Kidney (tissue), 14 donors: ENCODE measurements around the gene PLPPR5. TPM values are rescaled to one million over a fixed set of nuclear protein-coding genes. Genes with fewer than 3 reads are reported as not detected.

Source experiments
- DNase-seq, 5 donors: peaks; one replicate each; pipeline ENCODE4 v3.0.0-alpha.2; 2013 to 2020
- FAIRE-seq: peaks from 2 replicates; lab custom pipeline; 2012; peaks lifted over from hg19 to GRCh38; lab: Jason Lieb, UNC
- H3K27ac ChIP-seq, 2 donors: one replicate each; pipeline ENCODE4 v1.7.0; 2013; ENCODE audit warnings: low read depth in 2 of 2, low read length in 2 of 2, inconsistent platforms in 1 of 2
- H3K27me3 ChIP-seq: one replicate; pipeline ENCODE4 v1.7.1; 2013; ENCODE audit warnings: low read length, inconsistent platforms; ENCODE audit not compliant: control insufficient read depth, insufficient read depth
- H3K36me3 ChIP-seq, 3 donors: one replicate each; pipeline versions ENCODE4 v1.7.0 to v1.7.1; 2013; ENCODE audit warnings: low read length in 3 of 3, control low read depth in 1 of 3, inconsistent platforms in 1 of 3; ENCODE audit not compliant: insufficient read depth in 3 of 3, control insufficient read depth in 2 of 3
- H3K4me1 ChIP-seq, 3 donors: one replicate each; pipeline versions ENCODE4 v1.7.0 to v1.7.1; 2013; ENCODE audit warnings: low read length in 3 of 3, inconsistent platforms in 1 of 3, low read depth in 1 of 3; ENCODE audit not compliant: control insufficient read depth in 2 of 3, insufficient read depth in 2 of 3
- H3K4me3 ChIP-seq, 3 donors: one replicate each; pipeline versions ENCODE4 v1.7.0 to v1.8.1; 2013; ENCODE audit warnings: low read length in 3 of 3, control low read depth in 1 of 3, inconsistent platforms in 1 of 3
- H3K9ac ChIP-seq, 3 donors: one replicate each; pipeline versions ENCODE4 v1.7.0 to v1.7.1; 2013; ENCODE audit warnings: low read length in 3 of 3, control low read depth in 1 of 3, inconsistent platforms in 1 of 3
- H3K9me3 ChIP-seq, 3 donors: one replicate each; pipeline versions ENCODE4 v1.7.0 to v1.7.1; 2013; ENCODE audit warnings: low read length in 3 of 3, control low read depth in 1 of 3, inconsistent platforms in 1 of 3; ENCODE audit not compliant: control insufficient read depth in 2 of 3, insufficient read depth in 1 of 3
- intact Hi-C: fragments of 100-400 bp; cut with DNase I; formaldehyde crosslinking; loops from one replicate; pipeline ENCODE4 v1.11.1; 2022
- polyA plus RNA-seq: library from polyadenylated mRNA; stranded (reverse); fragments of 350-450 nt; fragmentation: Illumina TruSeq; extraction: RNeasy Lipid Tissue Mini Kit (QIAGEN cat#74804); gene quantifications from one replicate; pipeline ENCODE4 v1.2.3, GENCODE V29; 2014; ENCODE audit warnings: low read depth, low replicate concordance; ENCODE audit not compliant: insufficient read depth
- total RNA-seq: library from RNA; stranded (reverse); fragmentation: NEBNext Ultra II Directional; extraction: Animal tissue kit (Norgen Biotek cat#: 25700); gene quantifications from one replicate; pipeline ENCODE4 v1.2.1, GENCODE V29; 2021
- TF ChIP-seq, protein P1 (sequence below): IDR thresholded peaks from 3 replicates; pipeline ENCODE4 v1.5.1; 2012; ENCODE audit warnings: mild to moderate bottlenecking, moderate library complexity, borderline replicate concordance; ENCODE audit not compliant: insufficient read depth; ENCODE audit errors: extremely low read depth
- donor health status: control.
- donor health status: control.
- donor health status: control.
- donor health status: control.
- donor health status: control.
- donor health status: DM: yes; HTN: yes; CAD: no.
- donor health status: Normal renal cell carcinoma (clear cell type).

PLPPR5 gene
- total and polyA plus RNA-seq, 2 donors from 2014 or later = 0.09 TPM; not detected in 1

DNA sequence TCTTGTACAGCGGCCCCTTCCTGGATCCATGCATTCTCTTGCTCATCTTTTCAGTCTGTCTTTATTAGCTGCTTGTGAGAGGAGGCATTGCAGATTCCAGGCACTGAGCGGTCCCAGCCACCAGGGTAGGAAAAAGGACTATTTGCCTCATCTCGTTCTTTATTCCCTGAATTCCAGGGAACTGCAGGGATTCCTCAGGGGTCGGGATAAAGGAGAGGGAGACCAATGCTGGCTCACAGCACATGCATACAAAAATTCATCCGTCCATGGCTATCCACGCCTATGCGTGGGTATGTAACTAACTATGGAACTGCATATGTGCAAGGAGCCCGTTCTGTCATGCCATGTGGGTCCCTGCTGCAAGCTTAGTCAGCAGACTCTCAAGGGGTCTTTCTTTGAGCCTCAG, 879 bp upstream of the PLPPR5 start:
- TF ChIP-seq, protein P1, sequence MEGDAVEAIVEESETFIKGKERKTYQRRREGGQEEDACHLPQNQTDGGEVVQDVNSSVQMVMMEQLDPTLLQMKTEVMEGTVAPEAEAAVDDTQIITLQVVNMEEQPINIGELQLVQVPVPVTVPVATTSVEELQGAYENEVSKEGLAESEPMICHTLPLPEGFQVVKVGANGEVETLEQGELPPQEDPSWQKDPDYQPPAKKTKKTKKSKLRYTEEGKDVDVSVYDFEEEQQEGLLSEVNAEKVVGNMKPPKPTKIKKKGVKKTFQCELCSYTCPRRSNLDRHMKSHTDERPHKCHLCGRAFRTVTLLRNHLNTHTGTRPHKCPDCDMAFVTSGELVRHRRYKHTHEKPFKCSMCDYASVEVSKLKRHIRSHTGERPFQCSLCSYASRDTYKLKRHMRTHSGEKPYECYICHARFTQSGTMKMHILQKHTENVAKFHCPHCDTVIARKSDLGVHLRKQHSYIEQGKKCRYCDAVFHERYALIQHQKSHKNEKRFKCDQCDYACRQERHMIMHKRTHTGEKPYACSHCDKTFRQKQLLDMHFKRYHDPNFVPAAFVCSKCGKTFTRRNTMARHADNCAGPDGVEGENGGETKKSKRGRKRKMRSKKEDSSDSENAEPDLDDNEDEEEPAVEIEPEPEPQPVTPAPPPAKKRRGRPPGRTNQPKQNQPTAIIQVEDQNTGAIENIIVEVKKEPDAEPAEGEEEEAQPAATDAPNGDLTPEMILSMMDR = no peak
- Histone ChIP-seq H3K9ac (no peak overlapping the region), H3K36me3 (no peaks in the 10 kb centered on the region), H3K27ac (no peak overlapping the region), H3K27me3 (peaks cover 9% of the 10 kb centered on the region), H3K4me3 (no peak overlapping the region), H3K9me3 (no peaks in the 10 kb centered on the region), H3K4me1 (peaks cover 0 to 5% (median 0%) of the 10 kb centered on the region in 3 donors)
- FAIRE-seq (no peak), DNase-seq (peak in 3 of 5 donors; percentile 14 to 28 (median 20))
- intact Hi-C loops = no loop called here

DNA sequence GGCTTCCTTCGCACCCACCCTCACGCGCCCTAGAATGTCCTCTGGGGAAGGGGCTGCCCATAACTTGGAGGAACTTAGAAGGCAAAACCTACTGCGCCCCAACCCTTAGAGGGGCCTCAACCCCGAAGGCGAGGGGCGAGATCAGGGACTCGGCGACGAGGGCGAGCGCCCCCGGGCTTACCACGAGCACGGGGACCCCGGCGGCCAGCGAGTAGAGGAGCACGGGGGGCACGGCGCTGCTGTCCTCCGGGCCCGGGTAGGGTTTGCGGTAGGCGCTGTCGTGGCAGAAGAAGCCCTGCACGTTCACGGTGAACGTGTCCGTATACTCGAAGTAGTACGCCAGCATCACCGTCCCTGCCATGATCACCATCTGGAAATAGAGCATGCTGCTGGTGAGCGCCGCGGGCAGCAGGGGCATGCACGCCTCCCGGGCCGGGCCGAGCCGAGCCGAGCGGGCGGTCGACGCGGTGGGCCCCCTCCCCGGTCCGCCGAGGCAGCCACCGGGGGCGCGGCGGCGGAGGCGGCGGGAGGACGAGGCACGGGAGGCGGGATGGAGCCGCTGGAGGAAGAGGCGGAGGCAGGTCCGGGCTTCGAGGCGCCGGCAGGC, 304 bp downstream of the PLPPR5 start:
- peaks cover 0 to 5% (median 0%) of the 10 kb centered on the region in 3 donors for H3K4me1 ChIP-seq
- peak overlapping the region in 1 of 3 donors; percentile 54 for H3K4me3 ChIP-seq
- FAIRE-seq = no peak
- intact Hi-C loops = no loop called here
- peaks cover 9% of the 10 kb centered on the region for H3K27me3 ChIP-seq
- no peak overlapping the region for H3K9ac ChIP-seq
- peak; percentile 27 to 59 (median 48) for DNase-seq
- H3K36me3 ChIP-seq = no peaks in the 10 kb centered on the region
- TF ChIP-seq, protein P1 = no peak
- H3K27ac ChIP-seq = no peak overlapping the region
- no peaks in the 10 kb centered on the region for H3K9me3 ChIP-seq

DNA sequence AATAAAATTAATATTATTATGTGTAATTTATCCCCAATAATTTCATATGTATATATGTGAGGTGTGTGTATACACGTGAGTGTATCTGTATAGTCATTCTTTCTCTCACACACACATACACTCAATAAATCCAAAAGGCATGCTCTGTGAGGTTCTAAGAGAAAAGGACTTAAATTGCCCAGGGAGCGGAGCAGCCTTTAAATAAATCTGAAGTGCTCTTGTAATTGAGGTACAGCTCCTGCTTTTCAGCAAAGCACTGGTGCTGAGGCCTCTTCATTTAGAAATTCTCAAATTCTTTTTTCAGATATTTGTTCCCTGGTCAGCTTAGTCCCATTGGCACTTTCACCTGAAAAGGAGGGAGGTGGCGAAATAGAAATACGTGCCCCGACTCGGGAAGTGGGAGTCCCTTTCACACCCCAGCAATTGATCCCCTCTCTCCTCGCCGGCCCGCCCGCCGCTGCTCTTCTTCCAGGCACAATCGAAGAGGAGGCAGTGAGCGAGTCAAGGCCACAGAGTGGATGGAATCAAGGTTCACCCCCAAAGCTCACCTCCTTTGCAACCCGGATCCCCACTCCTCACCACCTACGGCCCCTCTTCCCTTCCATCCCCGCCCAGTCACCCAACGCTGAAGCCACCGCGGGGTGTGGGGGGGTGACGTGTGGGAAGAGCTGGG, 944 bp downstream of the PLPPR5 start:
- Histone ChIP-seq H3K4me3 (no peak overlapping the region), H3K36me3 (no peaks in the 10 kb centered on the region), H3K4me1 (peaks cover 0 to 5% (median 0%) of the 10 kb centered on the region in 3 donors), H3K27ac (no peak overlapping the region), H3K9me3 (no peaks in the 10 kb centered on the region), H3K27me3 (peaks cover 9% of the 10 kb centered on the region), H3K9ac (no peak overlapping the region)
- intact Hi-C loops = no loop called here
- DNase-seq (peak in 2 of 5 donors; percentile 54 to 62), FAIRE-seq (no peak)
- TF ChIP-seq, protein P1 = no peak
